Lower lobe of right lung (tissue), 2 donors: ENCODE data around the gene NDUFC1. TPM values are rescaled to one million over a fixed set of nuclear protein-coding genes. Genes with fewer than 3 reads are reported as not detected.

Experiments
- ATAC-seq, 2 donors: fragments of 200-7000 bp; cut with Tn5 transposase; one replicate each; pipeline ENCODE4 v1.9.1; 2020 to 2022; ENCODE audit warnings: mild to moderate bottlenecking in 2 of 2, moderate library complexity in 2 of 2
- DNase-seq: peaks from one replicate; pipeline ENCODE4 v3.0.0-alpha.2; 2020
- H3K27ac ChIP-seq: fragments of 200-600 bp; one replicate; pipeline ENCODE4 v1.8.0; 2022
- H3K27me3 ChIP-seq: fragments of 200-600 bp; one replicate; pipeline ENCODE4 v1.8.0; 2022; ENCODE audit warnings: low read depth
- H3K36me3 ChIP-seq: fragments of 200-600 bp; one replicate; pipeline ENCODE4 v1.8.0; 2022; ENCODE audit warnings: mild to moderate bottlenecking
- H3K4me1 ChIP-seq: fragments of 200-600 bp; one replicate; pipeline ENCODE4 v1.8.0; 2022
- H3K4me3 ChIP-seq: fragments of 200-600 bp; one replicate; pipeline ENCODE4 v1.8.0; 2022; ENCODE audit warnings: mild to moderate bottlenecking
- H3K9me3 ChIP-seq: fragments of 200-600 bp; one replicate; pipeline ENCODE4 v1.8.0; 2022
- intact Hi-C: fragments of 100-400 bp; cut with DNase I; formaldehyde crosslinking; loops from one replicate; pipeline ENCODE4 v1.11.0; 2022
- total RNA-seq: library from RNA; stranded (reverse); fragmentation: NEBNext Ultra II Directional; extraction: Animal tissue kit (Norgen Biotek cat#: 25700); gene quantifications from one replicate; pipeline ENCODE4 v1.2.1, GENCODE V29; 2021
- TF ChIP-seq, protein P1 (sequence below): fragments of 200-600 bp; IDR thresholded peaks from one replicate; pipeline ENCODE4 v1.8.0; 2022; ENCODE audit warnings: antibody characterized with exemption, mild to moderate bottlenecking
- donor health status: DM: no; HTN: yes; CAD: no; lungs with severe emphysema.

NDUFC1 gene
- total RNA-seq, 1 donor from 2014 or later = 52.0 TPM

DNA sequence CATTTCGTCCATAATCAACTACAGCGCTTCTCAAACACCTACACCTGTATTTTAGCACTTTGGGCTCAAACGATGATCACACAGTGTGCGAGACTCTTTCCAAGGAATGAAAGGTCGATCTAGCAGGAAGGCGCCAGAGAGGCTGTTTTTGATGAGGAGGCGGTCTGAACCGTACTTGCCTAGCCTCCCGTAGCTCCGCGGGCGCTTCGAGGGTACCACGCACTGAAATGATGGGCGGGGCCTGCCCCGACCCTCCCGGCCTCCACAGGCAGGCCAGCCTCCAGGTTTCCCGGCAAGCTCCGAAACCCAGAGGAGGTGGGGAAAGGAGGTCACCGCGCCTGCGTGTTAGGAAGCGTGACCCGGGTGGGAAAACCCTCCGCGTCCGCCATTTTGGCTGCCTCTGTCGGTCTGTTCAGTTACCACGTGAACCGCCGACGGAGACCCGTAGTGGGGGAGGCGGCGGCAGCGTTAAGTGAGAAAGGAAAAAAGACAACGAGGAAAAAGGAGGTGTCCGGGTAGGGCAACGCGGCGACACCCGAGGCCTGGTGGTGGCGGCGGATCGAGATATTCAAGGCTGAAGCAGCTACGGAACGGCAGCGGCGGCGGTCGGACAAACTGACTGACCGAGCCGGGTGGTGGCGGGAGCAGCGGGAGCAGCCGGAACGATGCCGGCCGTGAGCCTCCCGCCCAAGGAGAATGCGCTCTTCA, 1.0 kb downstream of the NDUFC1 start, which contains the start of gene NAA15:
TSS of gene NAA15 (plus strand) at position 393 of the 708 bp plus-strand sequence. CDS start at position 666, 273 bp downstream.
- intact Hi-C loops = no loop called here
- Histone ChIP-seq H3K36me3 (no peaks in the 10 kb centered on the region), H3K27ac (peak within 1 kb of the TSS; percentile 93), H3K9me3 (no peaks in the 10 kb centered on the region), H3K4me1 (peaks cover 33% of the 10 kb centered on the region), H3K4me3 (peak within 1 kb of the TSS; percentile 99), H3K27me3 (no peaks in the 10 kb centered on the region)
- DNase-seq (peak; percentile 98), ATAC-seq (peak; percentile 97 to 98)
- TF ChIP-seq, protein P1, sequence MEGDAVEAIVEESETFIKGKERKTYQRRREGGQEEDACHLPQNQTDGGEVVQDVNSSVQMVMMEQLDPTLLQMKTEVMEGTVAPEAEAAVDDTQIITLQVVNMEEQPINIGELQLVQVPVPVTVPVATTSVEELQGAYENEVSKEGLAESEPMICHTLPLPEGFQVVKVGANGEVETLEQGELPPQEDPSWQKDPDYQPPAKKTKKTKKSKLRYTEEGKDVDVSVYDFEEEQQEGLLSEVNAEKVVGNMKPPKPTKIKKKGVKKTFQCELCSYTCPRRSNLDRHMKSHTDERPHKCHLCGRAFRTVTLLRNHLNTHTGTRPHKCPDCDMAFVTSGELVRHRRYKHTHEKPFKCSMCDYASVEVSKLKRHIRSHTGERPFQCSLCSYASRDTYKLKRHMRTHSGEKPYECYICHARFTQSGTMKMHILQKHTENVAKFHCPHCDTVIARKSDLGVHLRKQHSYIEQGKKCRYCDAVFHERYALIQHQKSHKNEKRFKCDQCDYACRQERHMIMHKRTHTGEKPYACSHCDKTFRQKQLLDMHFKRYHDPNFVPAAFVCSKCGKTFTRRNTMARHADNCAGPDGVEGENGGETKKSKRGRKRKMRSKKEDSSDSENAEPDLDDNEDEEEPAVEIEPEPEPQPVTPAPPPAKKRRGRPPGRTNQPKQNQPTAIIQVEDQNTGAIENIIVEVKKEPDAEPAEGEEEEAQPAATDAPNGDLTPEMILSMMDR = no peak

DNA sequence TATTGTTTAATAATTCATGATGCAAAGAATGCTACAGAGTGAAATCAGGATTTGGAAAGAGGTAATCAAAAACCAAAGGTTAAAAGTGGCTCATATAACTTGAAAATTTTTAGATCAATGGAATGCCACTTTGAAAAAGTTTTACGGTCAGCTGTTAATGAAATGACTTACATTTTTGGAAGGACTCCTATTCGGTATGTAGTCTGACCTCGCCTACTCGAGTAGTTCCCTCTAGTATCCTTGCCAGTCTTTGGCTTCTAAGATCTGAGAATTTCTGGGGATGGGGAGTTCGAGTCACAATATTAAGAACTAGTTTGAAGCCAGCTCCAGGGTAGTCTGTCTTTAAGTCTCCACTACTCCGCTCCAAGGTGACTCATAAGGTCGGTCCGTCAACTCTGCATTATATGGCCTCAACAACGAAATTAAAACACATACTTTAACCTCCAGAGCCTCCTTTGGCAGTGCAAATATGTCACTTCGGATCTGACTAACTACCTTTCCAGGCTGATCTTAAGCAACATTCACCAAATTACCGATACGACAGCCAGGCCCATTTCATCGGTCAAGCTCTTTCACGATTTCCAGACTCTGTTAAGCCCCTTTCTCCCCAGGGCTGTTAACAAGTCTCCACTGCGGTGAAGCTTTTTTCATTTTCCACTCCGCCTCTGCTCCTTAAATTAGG, 1.7 kb downstream of the NDUFC1 start:
- TF ChIP-seq, protein P1 = no peak
- peaks cover 37% of the 10 kb centered on the region for H3K4me1 ChIP-seq
- ATAC-seq (peak; percentile 18 to 55), DNase-seq (no peak)
- peak overlapping the region; percentile 93 for H3K27ac ChIP-seq
- no peaks in the 10 kb centered on the region for H3K27me3 ChIP-seq
- intact Hi-C loops = no loop called here
- H3K4me3 ChIP-seq = peak overlapping the region; percentile 99
- H3K36me3 ChIP-seq = no peaks in the 10 kb centered on the region
- no peaks in the 10 kb centered on the region for H3K9me3 ChIP-seq

DNA sequence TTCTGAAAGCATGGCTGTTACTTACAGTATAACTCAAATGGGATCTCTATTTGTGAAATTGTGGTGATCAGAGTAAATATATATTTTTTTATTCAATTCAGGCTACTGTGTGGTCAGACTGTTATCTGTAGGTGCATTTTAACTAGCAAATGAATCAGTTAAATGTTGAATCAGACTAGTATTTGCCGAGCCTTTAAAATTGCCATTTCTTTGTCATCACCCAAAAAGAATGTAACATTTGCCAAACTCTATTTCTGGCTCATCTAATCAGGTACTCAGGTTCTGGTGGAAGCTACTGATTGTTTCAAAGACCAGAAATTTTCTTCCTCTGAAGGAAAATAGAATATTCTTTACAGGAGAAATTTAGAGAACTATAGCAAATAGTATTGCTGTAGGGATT, 2.7 kb downstream of the NDUFC1 start:
- intact Hi-C loops = no loop called here
- DNase-seq (no peak), ATAC-seq (no peak)
- Histone ChIP-seq H3K9me3 (no peaks in the 10 kb centered on the region), H3K36me3 (no peaks in the 10 kb centered on the region), H3K27me3 (no peaks in the 10 kb centered on the region), H3K4me1 (peaks cover 37% of the 10 kb centered on the region), H3K4me3 (no peak overlapping the region), H3K27ac (no peak overlapping the region)
- TF ChIP-seq, protein P1 = no peak

DNA sequence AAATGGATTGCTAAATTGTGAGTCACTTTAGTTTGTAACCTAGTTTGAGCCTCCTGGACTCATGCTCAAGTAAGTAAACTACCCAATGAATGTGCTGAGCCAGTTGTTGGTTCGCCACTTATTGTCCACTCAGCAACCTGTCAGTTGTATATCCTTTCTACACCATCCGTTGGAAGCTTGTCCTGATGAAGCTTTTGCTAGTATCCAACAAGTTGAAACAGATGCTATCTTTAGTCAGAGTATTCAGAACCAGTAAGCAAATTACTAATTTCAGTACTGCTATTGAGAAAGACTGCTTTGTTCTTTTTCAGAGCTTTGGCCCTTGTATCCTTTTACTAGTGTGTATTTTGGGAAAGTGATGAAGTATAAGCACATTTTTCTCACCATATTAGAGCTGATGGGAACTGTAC, 5.3 kb downstream of the NDUFC1 start:
- DNase-seq (no peak), ATAC-seq (no peak)
- H3K4me1 ChIP-seq = peaks cover 17% of the 10 kb centered on the region
- H3K27ac ChIP-seq = no peak overlapping the region
- H3K4me3 ChIP-seq = no peak overlapping the region
- H3K27me3 ChIP-seq = no peaks in the 10 kb centered on the region
- TF ChIP-seq, protein P1 = no peak
- no peaks in the 10 kb centered on the region for H3K9me3 ChIP-seq
- intact Hi-C loops = no loop called here
- H3K36me3 ChIP-seq = peaks cover 17% of the 10 kb centered on the region

DNA sequence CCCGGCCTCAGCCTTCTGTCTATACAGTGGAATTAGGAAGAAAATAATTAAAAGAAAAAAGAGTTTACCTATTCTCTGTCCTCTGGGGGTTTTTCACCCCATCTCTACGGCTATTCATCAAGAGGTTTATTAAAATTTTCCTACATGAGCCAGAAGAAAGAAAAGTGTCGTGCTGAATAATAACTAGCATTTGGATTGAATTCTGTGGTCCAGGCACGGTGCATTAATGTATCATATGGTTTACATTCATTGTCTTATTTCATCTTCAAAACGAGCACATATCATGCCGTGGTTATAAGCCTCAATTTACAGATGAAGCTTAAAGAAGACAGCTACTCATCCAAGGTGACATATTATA, 6.4 kb downstream of the NDUFC1 start:
- DNase-seq (no peak), ATAC-seq (no peak)
- intact Hi-C loops = no loop called here
- Histone ChIP-seq H3K4me1 (peaks cover 17% of the 10 kb centered on the region), H3K4me3 (peak overlapping the region; percentile 85), H3K27me3 (no peaks in the 10 kb centered on the region), H3K27ac (peak overlapping the region; percentile 90), H3K36me3 (peaks cover 28% of the 10 kb centered on the region), H3K9me3 (no peaks in the 10 kb centered on the region)
- TF ChIP-seq, protein P1 = no peak
